ENCODE results near the gene TBC1D7.

Gene TBC1D7

GRCh38 chr6:13284646-13285045 is 43.7 kb downstream of the TBC1D7 start:
- Histone ChIP-seq H3K27ac (ENCODE audit: extremely low read depth, low read depth, low read length) (no peak overlapping the region), H3K9me3 (ENCODE audit: control insufficient read depth, insufficient read depth, low read depth, low read length) (no peaks in the 10 kb centered on the region), H3K36me3 (ENCODE audit: control insufficient read depth in 2 of 2, insufficient read depth in 1 of 2, low read length in 2 of 2) (peaks cover 0 to 9% of the 10 kb centered on the region in 2 experiments; a peak in 1 of 3 replicates), H3K4me1 (ENCODE audit: control insufficient read depth, insufficient read depth, low read length) (no peaks in the 10 kb centered on the region), H3K4me3 (ENCODE audit: low read depth, low read length) (no peak overlapping the region)
- ChIA-PET CTCF (no interaction called here), POLR2A (no interaction called here)
- no peak for TF ChIP-seq ZNF19 (tag by site-specific recombination; IDR thresholded peaks at IDR 0.05; ENCODE audit: low read depth)
- TF ChIP-seq ZNF830 (tag by site-specific recombination; IDR thresholded peaks at IDR 0.05; ENCODE audit: low read depth), result no peak
- no peak for TF ChIP-seq ZNF621 (tag by site-specific recombination; IDR thresholded peaks at IDR 0.05)
- TF ChIP-seq ZNF174 (tag by site-specific recombination; IDR thresholded peaks at IDR 0.05), result no peak
- no peak for TF ChIP-seq ZNF510 (tag by site-specific recombination; IDR thresholded peaks at IDR 0.05; ENCODE audit: insufficient replicate concordance)
- TF ChIP-seq ELK4 (IDR thresholded peaks at IDR 0.05; ENCODE audit: borderline replicate concordance, low read depth, low read length), result no peak
- TF ChIP-seq ZNF132 (tag by site-specific recombination; IDR thresholded peaks at IDR 0.05; ENCODE audit: borderline replicate concordance), result no peak
- TF ChIP-seq ZNF664 (tag by site-specific recombination; IDR thresholded peaks at IDR 0.05), result no peak
- no peak for TF ChIP-seq ZNF184 (tag by site-specific recombination; IDR thresholded peaks at IDR 0.05)
- TF ChIP-seq ZNF416 (tag by site-specific recombination; IDR thresholded peaks at IDR 0.05), result no peak
- TF ChIP-seq TCF7L2 (IDR thresholded peaks at IDR 0.05; ENCODE audit: borderline replicate concordance, low read depth, low read length), result no peak
- no peak for TF ChIP-seq ZNF549 (tag by site-specific recombination; IDR thresholded peaks at IDR 0.05)
- TF ChIP-seq MZF1 (tag by site-specific recombination; IDR thresholded peaks at IDR 0.05; ENCODE audit: borderline replicate concordance), result no peak
- TF ChIP-seq RBAK (tag by site-specific recombination; IDR thresholded peaks at IDR 0.05), result no peak
- no peak for TF ChIP-seq ZNF341 (tag by site-specific recombination; IDR thresholded peaks at IDR 0.05; ENCODE audit: low read depth)
- no peak for TF ChIP-seq SETDB1 (IDR thresholded peaks at IDR 0.05; ENCODE audit: insufficient read length, low read length)
- TF ChIP-seq ZNF350 (tag by site-specific recombination; IDR thresholded peaks at IDR 0.05), result no peak
- no peak for TF ChIP-seq ZFP3 (tag by site-specific recombination; IDR thresholded peaks at IDR 0.05; ENCODE audit: low read depth)

GRCh38 chr6:13283331-13283730 is 45.0 kb downstream of the TBC1D7 start:
- no peak overlapping the region for H3K4me3 ChIP-seq (ENCODE audit: low read depth, low read length)
- no peaks in the 10 kb centered on the region for H3K9me3 ChIP-seq (ENCODE audit: control insufficient read depth, insufficient read depth, low read depth, low read length)
- H3K27ac ChIP-seq (ENCODE audit: extremely low read depth, low read depth, low read length), result no peak overlapping the region
- no peak for TF ChIP-seq ZNF169 (tag by site-specific recombination; IDR thresholded peaks at IDR 0.05)
- no peak for TF ChIP-seq ZNF654 (tag by site-specific recombination; IDR thresholded peaks at IDR 0.05; ENCODE audit: low read depth)
- no peak for TF ChIP-seq ZNF580 (tag by site-specific recombination; IDR thresholded peaks at IDR 0.05)
- TF ChIP-seq ZNF274 (IDR thresholded peaks at IDR 0.05; ENCODE audit: low read length), result no peak
- no peak for TF ChIP-seq ZNF274 (tag by site-specific recombination; IDR thresholded peaks at IDR 0.05; ENCODE audit: borderline replicate concordance)
- TF ChIP-seq ZNF174 (tag by site-specific recombination; IDR thresholded peaks at IDR 0.05), result no peak
- no peak for TF ChIP-seq ZNF239 (tag by site-specific recombination; IDR thresholded peaks at IDR 0.05)
- TF ChIP-seq ZNF132 (tag by site-specific recombination; IDR thresholded peaks at IDR 0.05; ENCODE audit: borderline replicate concordance), result no peak
- no peak for TF ChIP-seq ZNF18 (tag by site-specific recombination; IDR thresholded peaks at IDR 0.05)
- TF ChIP-seq ZNF777 (tag by site-specific recombination; IDR thresholded peaks at IDR 0.05; ENCODE audit: borderline replicate concordance), result no peak
- no peak for TF ChIP-seq GLI4 (tag by site-specific recombination; IDR thresholded peaks at IDR 0.05)
- no peak for TF ChIP-seq ZNF148 (tag by site-specific recombination; IDR thresholded peaks at IDR 0.05; ENCODE audit: borderline replicate concordance)
- no peak for TF ChIP-seq KLF16 (tag by site-specific recombination; IDR thresholded peaks at IDR 0.05)
- TF ChIP-seq ATF2 (tag by site-specific recombination; IDR thresholded peaks at IDR 0.05; ENCODE audit: low read depth), result no peak
- POLR2A ChIA-PET, result no interaction called here
- CTCF ChIA-PET, result interaction anchor here (0.6 kb wide), 1 partner anchor 37 kb away, joined by 3 read pairs; no protein-coding TSS in a partner anchor
- H3K4me1 ChIP-seq (ENCODE audit: control insufficient read depth, insufficient read depth, low read length), result no peaks in the 10 kb centered on the region
- peaks cover 0 to 9% of the 10 kb centered on the region in 2 experiments; a peak in 1 of 3 replicates for H3K36me3 ChIP-seq (ENCODE audit: control insufficient read depth in 2 of 2, insufficient read depth in 1 of 2, low read length in 2 of 2)

Measured in HEK293 (cell line).